GM18502 (cell line): Measurements from ENCODE around the gene SMARCC2.

Source experiments
- ATAC-seq: cut with Tn5 transposase; IDR thresholded peaks from one replicate; pipeline ENCODE4 v1.9.1; 2021; ENCODE audit warnings: mild to moderate bottlenecking; ENCODE audit not compliant: unreplicated experiment, poor library complexity

SMARCC2 gene

DNA sequence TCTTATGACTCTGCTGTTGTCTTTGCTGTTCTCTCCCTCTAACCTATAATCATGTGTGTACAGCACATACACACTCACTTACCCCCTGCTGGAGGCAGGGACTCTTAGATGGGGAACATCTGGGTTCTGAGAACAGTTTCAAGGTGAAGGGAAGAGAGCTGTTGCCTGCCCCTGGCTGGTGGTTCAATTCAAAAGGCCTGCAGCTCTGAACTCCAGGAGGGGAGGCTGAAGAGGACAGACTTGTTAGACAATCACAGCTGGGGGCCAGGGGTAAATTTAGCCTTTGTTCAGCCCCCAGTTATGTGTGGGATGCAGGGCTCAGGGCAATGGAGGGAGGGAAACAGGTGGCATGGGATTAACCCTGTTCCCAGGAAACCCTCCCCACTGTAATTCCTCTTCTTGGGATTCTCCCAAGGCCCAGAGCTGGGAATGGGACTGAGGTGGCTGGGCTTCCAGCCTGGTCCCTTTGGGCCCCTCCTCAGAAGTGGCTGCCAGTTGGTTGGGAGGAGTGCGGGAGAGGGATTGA lies 35.0 kb downstream of the SMARCC2 start:
- ATAC-seq, result no peak

DNA sequence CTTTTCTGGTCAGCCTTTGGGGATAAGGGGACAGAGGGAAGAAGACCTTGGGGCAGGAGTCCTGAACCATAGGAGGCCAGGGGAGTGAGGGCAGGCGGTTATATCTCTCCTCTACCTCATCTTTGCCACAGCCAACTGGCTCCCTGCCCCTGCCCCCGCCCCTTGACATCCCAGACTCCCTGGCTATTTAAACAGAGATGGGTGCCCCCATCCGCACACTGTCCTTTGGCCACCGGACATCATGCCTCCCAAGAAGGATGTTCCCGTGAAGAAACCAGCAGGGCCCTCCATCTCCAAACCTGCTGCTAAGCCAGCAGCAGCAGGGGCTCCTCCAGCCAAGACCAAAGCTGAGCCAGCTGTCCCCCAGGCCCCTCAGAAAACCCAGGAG lies 35.6 kb downstream of the SMARCC2 start:
- ATAC-seq, result no peak

GRCh38 chr12:56152756-56153677 lies 36.3 kb downstream of the SMARCC2 start:
- ATAC-seq, result no peak

GRCh38 chr12:56152132-56152755 lies 37.0 kb downstream of the SMARCC2 start, which contains the start of gene MYL6B:
Gene MYL6B (plus strand): TSS chr12:56152587. CDS start chr12:56153919, 1,332 bp downstream.
- peak; percentile 83 for ATAC-seq

DNA sequence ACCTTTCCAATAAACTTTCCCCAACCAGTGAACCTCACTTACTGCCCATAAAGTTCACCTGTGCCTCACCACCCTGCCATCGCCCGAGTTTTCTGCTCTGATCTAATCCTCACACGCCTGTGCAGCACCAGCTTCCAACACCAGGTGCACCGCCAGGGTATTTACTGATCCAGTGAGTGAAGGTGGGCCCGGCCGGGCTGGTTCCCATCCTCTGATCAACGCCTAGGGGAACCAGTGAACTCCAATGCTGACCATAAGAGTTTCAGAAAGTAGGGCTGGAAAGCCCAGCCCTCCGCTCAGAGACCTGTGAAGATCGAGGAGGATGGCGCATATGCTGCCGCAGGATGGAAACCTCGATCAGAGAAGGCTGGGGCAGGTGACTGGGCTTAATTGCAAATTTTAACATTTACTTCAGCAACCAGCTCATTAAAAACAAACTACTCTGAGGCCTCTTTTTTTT lies 37.6 kb downstream of the SMARCC2 start:
- peak; percentile 61 for ATAC-seq

- no peak for ATAC-seq
These were observed 38.7 kb downstream of the SMARCC2 start for GRCh38 chr12:56150563-56150962.

DNA sequence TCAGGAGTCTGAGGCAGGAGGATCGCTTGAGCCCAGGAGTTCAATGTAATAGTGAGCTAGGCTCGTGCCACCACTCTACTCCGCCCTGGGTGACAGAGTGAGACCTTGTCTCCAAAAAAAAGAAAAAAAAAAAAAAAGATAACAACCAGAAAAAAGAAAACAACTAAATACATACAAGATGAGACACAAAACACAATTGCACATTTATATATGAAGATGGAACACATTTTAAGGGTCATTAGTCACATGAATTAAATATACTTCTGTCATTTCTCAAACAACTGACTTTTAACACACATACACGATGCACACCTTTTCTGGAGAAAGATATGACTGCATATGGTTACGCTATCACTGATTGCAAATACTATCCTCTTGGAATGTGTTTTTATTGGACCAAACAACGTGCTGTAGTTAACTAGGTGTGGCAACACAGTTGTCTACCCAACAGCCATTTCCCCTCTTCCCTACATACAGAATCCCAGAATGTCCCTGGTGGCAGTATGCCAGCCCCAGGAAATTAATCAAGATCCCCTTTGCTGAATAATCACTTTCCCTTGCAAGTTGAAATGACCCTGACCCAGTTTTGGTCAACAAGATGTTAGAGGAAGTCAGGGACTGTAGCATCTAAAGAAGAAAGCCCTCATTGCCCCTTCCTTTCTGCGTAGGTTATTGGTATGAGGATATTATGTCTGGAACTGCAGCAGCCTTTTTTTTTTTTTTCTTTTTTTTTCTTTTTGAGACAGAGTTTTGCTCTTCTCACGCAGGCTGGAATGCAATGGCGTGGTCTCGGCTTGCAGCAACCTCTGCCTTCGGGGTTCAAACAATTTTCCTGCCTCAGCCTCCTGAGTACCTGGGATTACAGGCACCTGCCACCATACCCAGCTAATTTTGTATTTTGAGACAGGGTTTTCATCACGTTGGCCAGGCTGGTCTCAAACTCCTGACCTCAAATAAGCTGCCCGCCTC lies 42.5 kb downstream of the SMARCC2 start:
- no peak for ATAC-seq

GRCh38 chr12:56145217-56145616 lies 44.1 kb downstream of the SMARCC2 start:
- no peak for ATAC-seq

DNA sequence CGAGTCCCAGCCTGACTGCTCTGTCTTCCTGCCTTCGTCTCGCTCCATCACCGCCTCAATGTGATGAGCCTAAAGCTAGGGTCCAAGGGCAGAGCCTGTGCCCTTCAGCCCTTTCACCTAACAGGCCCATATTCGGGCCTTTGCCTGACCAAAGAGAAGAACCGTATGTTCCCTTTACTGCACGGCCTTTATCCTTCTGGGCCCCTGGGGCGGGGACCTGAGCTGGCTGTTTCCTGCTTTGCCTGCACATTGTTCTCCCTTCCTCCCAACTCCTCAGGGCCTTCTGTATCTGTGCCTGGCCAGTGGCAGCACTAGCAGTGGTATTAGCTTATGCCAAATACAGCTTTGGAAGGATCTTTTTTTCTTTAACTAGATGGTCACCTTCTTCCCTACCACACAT lies 45.4 kb downstream of the SMARCC2 start:
- no peak for ATAC-seq

GRCh38 chr12:56143217-56143616 lies 46.1 kb downstream of the SMARCC2 start:
- no peak for ATAC-seq

DNA sequence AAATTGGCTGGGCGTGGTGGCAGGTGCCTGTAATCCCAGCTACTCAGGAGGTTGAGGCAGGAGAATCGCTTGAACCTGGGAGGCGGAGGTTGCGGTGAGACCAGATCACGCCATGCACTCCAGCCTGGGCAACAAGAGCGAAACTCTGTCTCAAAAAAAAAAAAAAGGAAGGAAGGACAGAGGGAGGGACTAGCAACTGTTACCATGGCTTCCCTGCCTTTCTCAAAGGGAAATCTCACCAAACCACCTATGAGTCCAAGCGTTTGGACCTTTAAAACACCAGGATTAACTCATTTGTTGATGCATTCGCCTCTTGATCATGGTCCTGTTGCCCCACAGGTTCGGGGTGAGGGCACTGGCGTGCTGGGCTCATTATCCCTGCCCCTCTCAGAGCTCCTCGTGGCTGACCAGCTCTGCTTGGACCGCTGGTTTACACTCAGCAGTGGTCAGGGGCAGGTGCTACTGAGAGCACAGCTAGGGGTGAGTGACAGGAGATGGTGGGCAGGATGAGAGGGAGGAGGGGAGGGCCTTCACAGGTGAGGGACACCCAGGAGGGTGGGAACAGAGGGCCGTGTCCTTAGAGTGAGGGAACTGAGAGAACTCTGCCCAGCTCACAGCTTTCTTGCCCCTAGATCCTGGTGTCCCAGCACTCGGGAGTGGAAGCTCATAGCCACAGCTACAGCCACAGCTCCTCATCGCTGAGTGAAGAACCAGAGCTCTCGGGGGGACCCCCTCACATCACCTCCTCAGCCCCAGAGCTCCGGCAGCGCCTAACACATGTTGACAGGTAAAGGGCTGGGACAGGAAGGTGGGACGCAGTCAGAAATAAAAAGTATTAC lies 47.1 kb downstream of the SMARCC2 start:
- no peak for ATAC-seq

DNA sequence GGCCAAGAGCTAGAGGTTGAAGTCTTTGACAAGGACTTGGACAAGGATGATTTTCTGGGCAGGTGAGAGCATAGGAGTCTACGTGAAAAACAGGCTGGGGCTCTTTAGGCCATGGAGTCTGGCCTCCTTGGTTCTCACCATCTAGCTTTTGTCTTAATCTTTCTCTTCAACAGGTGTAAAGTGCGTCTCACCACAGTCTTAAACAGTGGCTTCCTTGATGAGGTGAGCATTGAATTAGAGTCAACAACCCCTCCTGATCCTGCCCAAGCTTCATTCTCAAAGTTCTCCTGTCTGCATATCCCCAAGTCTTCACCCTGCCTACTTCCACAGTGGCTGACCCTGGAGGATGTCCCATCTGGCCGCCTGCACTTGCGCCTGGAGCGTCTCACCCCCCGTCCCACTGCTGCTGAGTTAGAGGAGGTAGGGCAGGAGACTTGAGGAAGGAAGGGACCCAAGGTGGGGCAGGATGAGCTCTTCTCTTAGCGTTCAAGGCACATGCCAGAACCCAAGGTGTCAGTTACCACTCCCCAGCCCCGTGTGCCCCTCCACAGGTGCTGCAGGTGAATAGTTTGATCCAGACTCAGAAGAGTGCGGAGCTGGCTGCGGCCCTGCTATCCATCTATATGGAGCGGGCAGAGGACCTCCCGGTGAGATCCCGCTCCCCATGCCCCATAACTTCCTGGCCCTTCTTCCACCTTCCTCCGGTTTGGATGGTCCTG lies 51.3 kb downstream of the SMARCC2 start:
- ATAC-seq, result no peak

GRCh38 chr12:56134897-56135296 lies 54.4 kb downstream of the SMARCC2 start:
- no peak for ATAC-seq

DNA sequence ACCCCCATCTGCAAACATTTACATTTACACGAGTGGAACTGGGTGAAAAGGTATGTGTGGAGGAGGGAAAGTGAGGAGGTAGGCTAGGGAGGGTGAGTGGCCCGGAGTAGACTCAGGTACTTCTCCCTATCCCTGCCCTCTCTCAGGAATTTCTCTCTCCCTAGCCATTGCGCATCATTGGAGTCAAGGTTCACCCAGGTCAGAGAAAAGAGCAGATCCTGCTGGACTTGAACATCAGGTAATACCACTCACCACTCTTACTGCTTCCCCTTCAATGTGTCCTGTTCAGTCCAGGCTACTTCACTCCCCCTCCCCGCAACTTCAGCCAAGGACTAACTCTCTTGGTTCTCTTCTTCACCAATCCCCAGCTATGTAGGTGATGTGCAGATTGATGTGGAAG lies 58.4 kb downstream of the SMARCC2 start:
- no peak for ATAC-seq

GRCh38 chr12:56129942-56130495 lies 59.3 kb downstream of the SMARCC2 start:
- ATAC-seq, result no peak

GRCh38 chr12:56129206-56129941 lies 59.9 kb downstream of the SMARCC2 start:
- ATAC-seq, result peak; percentile 38

- ATAC-seq, result no peak
These were observed 60.5 kb downstream of the SMARCC2 start for GRCh38 chr12:56128670-56129205.
